WTC11 (cell line): Measurements from ENCODE around the gene MOB3A.

Experiments used
- CREB1 ChIP-seq: sonication (generic); formaldehyde crosslinking; IDR thresholded peaks from 2 replicates; pipeline ENCODE4 v1.8.0; 2023; ENCODE audit warnings: mild to moderate bottlenecking, missing genetic modification reagents
- KAT7 ChIP-seq: sonication (generic); formaldehyde crosslinking; IDR thresholded peaks from 2 replicates; pipeline ENCODE4 v1.8.1; 2023; ENCODE audit warnings: missing genetic modification reagents, mild to moderate bottlenecking, borderline replicate concordance
- MXD4 ChIP-seq: fragments of 250-450 bp; sonication (Bioruptor Pico); IDR thresholded peaks from 2 replicates; pipeline ENCODE4 v1.8.0; 2021; ENCODE audit warnings: mild to moderate bottlenecking, moderate library complexity, borderline replicate concordance
- NR2C2 ChIP-seq: sonication (generic); formaldehyde crosslinking; IDR thresholded peaks from 2 replicates; pipeline ENCODE4 v1.8.0; 2022; ENCODE audit warnings: mild to moderate bottlenecking, missing genetic modification reagents
- PRDM15 ChIP-seq: sonication (generic); formaldehyde crosslinking; IDR thresholded peaks from 2 replicates; pipeline ENCODE4 v1.8.0; 2022; ENCODE audit warnings: missing genetic modification reagents
- TP53 ChIP-seq: sonication (generic); formaldehyde crosslinking; IDR thresholded peaks from 2 replicates; pipeline ENCODE4 v1.8.1; 2023; ENCODE audit warnings: mild to moderate bottlenecking, missing genetic modification reagents
- TF ChIP-seq, protein P1 (sequence below): fragments of 200-600 bp; IDR thresholded peaks from 2 replicates; pipeline ENCODE4 v1.8.0; 2022; ENCODE audit warnings: antibody characterized with exemption

DNA sequence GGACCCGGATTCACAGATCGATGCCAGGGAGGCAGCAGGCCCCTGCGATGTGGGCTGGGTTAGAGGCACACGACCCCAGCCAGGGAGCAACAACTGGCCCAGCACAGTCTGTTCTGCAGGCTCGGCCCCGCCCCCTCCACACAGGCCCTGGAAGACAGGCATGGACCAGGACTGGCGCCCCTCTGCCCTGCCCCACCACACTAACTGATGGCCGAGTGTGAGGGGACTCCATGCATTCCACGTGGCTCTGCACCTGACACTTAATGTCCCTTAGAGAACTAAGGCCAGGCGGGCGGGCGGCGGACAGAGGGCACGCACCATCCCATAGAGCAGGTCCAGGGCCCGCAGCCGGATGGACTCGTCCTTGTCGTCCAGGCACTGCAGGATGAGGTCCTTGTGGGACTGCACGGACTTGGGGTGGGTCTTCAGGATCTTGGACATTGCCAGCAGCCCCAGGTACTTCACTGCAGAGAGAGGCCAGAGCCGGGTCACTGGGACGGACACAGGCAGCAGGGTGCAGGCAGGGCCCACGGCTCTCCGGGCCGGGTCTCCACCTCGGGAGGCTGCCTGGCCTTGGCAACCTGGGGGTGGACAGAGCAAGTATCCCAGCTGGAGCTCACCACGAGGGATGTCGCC lies 25.4 kb upstream of the MOB3A start:
- TF ChIP-seq NR2C2 (CRISPR knock-in tag), result no peak
- no peak for TF ChIP-seq KAT7 (CRISPR knock-in tag)
- TF ChIP-seq, protein P1, sequence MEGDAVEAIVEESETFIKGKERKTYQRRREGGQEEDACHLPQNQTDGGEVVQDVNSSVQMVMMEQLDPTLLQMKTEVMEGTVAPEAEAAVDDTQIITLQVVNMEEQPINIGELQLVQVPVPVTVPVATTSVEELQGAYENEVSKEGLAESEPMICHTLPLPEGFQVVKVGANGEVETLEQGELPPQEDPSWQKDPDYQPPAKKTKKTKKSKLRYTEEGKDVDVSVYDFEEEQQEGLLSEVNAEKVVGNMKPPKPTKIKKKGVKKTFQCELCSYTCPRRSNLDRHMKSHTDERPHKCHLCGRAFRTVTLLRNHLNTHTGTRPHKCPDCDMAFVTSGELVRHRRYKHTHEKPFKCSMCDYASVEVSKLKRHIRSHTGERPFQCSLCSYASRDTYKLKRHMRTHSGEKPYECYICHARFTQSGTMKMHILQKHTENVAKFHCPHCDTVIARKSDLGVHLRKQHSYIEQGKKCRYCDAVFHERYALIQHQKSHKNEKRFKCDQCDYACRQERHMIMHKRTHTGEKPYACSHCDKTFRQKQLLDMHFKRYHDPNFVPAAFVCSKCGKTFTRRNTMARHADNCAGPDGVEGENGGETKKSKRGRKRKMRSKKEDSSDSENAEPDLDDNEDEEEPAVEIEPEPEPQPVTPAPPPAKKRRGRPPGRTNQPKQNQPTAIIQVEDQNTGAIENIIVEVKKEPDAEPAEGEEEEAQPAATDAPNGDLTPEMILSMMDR, result no peak
- TF ChIP-seq TP53 (CRISPR knock-in tag), result no peak
- TF ChIP-seq CREB1 (CRISPR knock-in tag), result no peak
- no peak for TF ChIP-seq PRDM15
- no peak for TF ChIP-seq MXD4
